NCI-H2227 treated with DMSO at 0.1 percent for 48 hours (cell line): ENCODE results near the gene NPSR1.
"Not testable (repeated sequence)": the region's sequence is repeated elsewhere in the genome, so short reads cannot be mapped to it uniquely, and the experiment has no call there.

ENCODE experiments used
- DNase-seq: peaks from one replicate; lab custom pipeline; 2025; lab: John Stamatoyannopoulos, UW

The NPSR1 gene

DNA sequence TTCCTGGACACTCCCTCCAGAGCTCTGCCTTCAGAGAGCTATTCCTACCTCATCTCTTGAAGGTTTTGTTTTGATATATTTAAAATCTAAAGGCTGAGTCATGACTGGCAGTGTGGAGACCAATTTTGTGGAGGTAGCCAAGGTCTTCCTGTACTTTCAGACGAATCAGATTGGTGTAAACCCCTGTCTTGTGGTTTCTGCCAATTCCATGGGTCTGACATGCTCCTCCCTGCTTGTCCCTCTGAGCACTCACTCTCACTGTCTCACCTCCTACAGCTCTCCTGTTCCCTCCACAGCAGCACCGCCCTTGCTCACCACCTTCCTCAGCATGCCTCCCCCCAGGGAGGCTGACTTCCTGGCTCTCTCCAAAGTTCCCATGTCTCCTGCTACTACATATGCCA lies 179.8 kb downstream of the NPSR1 start:
- no peak for DNase-seq

DNA sequence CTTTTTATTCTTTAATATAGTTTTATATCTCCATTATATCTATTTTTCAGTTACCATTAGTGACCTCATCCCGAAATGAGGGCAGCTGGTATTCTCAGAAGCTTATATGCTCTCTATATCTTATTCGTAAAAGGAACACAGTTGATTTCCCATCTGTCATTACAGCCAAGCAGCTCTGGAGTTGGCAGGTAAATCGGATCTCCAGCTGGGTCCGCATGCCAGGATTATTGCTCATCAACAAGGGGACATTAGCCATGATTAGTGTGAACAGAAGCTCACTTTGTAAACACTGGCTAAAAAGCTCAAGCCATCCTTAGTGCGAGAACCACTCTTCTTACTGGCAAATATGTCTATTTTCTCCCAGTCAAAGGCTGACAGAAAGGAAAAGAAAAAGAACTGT lies 180.3 kb downstream of the NPSR1 start:
- no peak for DNase-seq

DNA sequence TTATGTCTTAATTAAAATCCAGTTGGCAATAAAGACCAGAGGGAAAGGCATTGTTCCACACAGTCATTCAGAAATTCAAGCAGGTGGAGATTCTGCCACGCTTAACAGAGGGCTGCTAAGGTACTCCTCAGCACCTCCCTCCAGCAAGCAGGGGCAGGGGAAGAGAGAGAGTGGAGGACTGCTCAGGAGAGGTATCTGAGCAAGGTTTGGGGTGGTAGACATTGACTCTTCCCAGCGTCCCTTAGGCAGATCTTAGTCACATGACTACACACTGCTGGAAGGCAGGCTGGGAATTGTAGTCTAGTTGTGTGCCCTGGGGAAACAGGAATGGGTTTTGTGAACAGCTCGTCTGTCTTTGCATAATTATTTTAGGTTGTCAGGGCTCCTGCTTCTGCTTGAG lies 181.6 kb downstream of the NPSR1 start:
- DNase-seq: no peak

DNA sequence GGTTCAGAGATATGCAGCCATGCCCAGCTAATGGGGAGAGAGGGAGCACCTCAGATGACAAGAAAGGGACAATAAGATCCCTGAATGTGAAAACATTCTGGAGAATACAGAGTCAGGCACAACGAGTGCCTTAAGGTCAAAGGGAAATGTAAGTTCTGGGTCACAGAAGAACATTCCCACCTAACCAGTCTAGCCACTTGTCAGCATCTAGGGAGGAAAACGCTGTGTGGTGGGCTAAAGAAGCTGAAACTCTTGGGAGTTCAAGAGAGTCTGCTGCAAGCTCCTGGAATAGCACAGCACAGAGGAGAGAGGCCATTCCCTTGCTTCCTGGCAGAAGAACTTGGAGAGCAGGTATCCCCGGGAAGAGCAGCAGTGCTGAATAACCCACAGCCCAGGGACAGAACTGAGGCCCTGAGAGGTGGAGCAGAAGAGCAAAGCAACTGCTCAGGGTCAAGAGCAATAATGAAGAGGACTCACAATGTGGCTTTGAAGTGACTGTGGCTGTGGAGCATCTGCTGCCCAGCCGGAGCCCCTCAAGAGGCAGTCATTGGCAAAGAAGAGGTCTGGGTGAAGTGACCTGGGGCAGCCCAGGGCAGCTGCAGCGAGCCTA lies 182.3 kb downstream of the NPSR1 start:
- DNase-seq: no peak

DNA sequence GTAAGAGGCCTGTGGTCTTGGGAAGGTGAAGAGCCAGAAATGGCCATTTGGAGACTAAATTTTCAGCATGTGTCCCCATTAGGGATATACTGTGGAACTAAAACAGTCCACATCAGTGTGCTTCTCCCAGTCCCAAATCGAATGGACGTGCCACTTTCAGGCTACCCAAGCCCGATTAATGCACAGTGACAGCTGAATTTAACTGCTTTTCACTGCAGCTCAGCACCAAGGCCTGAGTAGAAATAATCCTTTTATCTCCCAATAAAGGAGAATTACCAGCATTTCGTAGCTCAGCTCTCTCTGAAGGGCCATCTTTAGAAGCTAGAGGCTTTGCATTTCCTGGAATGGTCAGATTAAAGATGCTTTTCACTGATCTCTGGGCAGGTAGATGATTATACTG lies 183.3 kb downstream of the NPSR1 start:
- no peak for DNase-seq

DNA sequence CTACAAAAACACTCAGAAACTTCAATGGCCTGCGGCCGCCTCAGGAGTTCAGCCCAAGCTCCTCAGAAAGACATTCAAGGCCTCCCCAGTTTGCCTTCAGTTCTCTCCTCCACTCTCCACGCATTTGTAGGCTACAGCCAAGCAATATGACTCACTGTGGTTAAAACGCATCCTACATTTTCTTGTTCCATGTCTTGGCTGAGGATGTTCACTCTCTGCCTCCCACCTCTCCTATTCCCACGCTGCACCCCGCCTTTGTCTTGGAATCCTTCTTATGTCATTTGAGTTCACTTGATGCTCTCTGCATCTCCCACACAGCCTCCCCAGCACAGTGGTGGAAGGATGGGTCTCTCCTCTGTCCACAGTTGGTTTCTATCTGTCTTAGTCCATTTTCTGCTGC lies 184.8 kb downstream of the NPSR1 start:
- DNase-seq: no peak

DNA sequence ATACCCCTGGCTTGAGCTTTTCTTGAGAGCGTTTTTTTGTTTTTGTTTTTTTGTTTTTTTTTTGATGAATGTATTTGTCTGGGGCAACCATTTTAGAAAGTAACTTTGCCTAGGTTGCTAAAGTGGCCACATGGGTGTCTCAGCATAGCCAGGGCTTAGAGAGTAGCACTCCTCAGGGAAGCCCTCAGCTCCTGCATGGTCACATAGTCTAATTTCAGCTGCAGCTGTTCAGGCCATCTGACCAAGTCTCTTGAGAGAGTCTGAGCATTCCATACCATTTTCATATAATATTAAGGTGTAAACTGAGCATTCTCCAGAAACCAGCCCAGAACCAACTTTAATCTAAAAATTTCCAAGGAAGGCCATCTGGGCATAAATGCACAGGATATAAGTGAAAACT lies 186.4 kb downstream of the NPSR1 start:
- DNase-seq: no peak

DNA sequence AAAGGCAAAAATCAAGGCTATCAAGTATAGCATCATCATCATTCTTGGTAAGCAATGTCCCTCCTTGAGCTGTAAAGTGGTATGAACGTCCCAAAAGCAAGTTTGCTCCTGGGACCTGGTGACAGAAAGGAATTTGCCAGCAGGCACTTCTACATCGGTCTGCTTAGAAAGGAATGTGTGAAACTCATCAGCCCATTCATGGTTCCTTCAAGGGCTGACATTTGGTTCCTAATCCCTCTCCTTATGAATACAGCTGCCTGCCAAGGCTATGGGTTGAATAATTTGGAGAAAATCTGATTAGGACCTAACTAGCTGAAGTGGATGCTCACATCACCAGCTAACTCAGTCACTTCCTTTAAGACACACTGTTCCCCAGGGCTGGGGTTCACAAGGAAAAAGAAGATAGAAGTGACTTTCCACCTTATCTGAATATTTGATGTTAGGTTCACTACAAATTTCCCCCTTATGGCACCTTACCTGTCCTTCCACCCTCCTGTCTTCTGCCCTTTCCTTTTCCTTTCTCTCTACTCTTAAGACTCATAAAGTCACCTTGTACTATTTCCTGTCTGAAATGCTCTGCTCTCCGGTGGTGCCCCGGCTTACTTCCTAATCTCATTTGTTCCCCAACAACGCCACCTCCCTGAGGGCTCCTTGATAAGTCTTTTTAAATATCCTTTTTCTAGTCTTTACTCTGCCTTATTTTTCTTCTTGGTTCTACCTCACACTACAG lies 187.1 kb downstream of the NPSR1 start:
- no peak for DNase-seq

DNA sequence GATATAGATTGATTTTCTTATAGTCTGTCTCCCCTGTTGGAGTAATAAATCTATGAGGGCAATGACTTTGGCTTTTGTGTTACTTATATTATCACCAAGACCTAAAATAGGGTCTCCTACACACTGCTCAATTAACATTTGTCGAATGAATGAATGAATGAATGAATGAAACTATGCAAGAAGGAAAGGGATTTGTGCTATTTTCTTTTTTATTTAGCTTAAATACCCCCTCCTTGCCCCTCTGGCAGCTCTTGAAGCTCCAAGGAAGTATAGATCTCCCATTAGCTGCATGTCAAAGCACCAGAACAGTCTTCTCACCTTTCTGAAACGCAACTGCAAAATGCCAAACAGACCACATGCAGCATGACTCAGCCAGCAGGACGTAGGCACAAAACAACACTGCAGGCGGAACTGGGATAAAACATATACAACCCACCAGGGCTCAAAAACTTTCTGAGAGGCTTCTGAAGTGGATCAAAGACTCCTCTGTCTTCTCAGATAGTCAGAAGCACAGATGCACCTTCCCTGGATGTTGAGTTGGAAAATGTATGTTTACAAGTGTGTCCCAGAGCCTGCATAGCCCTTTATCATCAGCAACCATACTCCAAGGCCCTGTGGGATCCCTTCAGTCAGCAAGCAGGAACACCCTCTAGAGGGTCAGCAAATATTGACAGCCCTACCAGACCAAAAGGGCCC lies 187.8 kb downstream of the NPSR1 start:
- no peak for DNase-seq

DNA sequence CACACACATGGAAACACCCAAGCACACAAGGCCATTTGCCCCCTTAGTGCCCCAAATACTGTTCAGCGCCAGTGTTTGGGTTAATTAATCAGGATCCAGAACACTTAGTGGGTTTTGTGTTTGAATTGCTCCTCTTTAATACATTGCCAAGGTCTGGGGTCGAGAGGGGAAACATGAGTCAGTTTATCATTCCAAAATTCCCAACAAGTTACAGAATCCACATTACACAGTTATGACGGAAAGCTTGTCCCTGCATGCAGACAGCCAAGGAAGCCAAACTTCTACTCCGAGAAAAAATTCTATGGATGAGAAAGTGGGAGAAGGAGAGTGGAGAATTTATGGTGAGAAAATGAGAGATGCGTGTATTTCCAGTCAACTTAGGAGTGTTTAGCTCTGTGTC lies 189.0 kb downstream of the NPSR1 start:
- no peak for DNase-seq

DNA sequence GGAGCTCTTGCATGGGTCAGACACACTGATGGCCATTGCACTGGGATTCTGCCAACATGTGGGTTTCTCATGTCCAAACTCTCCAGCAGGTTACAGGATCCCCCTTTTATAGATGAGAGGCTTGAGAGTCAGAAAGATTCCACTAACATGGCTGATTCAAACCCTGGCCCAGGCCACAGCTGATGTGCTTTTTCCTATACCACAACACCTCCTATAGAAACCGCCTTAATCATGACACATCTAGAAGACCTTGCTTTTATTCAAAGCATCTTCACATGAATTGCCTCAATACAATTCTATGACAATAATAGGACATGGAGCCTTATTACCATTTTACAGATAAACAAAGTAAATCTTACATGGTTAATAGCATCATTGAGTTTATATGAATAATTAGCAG lies 190.7 kb downstream of the NPSR1 start:
- no peak for DNase-seq

DNA sequence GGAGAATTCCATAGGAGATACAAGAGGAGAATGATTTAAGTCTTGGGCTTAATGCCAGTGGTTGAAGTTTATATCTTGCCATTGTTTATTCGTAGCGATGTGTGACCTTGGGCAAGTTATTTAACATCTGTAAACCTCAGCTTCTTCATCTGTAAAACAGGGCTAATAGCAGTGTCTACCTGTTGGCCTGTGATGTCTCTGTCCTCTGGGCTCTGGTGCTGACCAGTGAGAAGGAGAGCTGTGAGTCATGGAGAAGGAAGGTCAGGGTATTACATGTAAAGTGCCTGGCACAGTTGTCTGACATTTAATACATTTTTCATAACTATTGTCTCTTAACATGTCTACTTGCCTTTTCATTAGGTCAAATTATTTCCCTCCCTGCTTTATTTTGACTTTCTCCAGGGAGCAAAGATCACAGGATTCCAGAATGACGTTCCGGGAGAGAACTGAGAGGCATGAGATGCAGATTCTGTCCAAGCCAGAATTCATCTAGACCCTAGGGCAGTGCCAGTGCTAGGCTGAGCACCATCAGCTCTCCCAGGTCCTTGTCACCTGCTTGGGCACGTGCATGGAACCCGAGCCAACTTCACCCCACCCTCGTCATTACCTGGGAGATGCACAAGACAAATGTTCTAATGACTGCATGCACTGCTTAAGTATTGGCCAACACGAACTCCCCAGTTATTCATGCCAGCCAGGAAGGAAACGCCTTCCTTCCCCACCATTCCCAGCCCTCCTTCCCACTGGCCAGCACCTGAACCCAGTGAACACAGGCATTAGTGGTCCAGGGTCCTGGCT lies 191.3 kb downstream of the NPSR1 start:
- no peak for DNase-seq

DNA sequence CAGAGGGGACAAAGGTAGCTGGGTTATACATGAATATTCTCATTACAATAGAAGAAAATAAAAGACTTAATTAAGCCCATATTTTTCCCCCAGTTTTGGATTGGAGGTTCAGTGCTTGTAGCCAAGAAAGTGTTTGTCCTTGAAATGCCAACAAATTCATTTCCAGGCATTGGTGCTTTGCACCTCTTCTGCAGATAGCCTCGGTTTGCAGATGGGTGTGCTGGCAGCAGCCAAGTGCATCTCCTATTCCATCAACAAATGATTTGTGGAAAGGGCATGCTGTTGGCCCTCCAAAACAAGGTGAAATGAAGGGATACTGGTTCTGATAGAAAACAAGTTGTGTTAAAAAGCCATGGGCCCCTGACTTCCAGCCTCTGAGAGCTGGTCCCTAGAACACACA lies 192.0 kb downstream of the NPSR1 start:
- DNase-seq: no peak

DNA sequence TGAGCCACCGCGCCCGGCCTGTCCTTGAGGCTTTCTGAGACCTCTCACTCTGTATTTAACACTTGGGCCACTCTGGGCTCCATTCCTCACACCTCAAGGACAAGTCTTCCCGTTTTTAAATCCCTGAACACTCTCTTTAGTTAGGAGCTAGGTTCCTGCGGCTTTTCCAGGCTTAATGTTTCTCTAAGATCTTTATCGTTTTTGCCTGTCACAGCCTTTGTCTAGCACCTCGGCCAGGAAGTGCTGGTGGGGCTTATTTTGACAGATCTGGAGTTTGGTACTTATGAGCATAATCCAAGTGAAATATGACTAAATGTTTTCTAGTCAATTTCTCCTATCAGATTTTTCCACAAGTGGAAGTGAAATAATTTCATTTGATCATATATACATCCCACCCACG lies 192.7 kb downstream of the NPSR1 start:
- no peak for DNase-seq

DNA sequence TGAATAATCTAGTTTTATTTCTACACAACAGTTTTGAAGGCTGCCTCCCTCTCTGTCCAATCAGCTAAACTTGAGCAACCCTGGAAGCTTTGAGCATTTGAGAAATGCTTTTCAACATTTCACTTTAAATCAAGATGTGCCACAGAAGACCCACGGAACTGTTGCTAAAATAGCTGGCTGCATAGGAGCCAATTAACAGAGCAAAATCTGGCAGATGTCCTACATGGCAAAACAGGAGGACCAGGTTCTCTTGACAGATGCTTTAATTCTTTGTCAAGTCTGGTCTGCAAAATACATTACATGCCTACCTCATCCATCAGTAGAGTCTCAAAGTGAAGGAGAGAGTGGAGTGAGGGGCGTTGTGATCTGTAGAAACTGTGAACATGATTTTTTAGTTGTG lies 193.4 kb downstream of the NPSR1 start:
- no peak for DNase-seq

DNA sequence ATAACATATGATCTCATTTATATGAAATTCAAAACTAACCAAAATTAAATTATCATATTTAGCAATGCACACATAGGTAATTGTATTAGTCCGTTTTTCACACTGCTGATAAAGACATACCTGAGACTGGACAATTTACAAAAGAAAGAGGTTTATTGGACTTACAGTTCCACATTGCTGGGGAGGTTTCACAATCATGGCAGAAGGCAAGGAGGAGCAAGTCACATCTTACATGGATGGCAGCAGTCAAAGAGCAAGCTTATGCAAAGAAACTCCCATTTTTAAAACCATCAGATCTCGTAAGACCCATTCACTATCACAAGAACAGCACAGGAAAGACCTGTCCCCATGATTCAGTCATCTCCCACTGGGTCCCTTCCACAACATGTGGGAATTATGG lies 200.4 kb downstream of the NPSR1 start:
- not testable (repeated sequence) for DNase-seq

DNA sequence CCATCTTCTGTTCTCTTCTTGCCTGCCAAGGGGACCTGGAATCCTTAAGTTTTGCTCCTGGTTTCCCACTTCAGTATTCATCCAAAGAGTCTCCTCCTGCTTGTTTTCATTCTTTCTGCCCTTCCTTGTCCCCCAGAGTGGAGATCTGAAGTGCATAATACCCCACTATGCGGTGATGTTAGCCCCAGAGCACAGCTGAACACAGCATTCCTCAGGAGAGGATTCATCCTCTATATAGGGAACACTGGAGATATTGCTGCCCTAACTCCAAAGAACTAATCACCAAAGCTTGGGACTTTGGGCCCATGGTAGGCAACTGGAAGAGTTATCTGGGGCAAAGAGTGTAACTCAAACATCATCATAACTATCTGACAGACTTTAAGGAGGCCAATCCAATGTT lies 201.3 kb downstream of the NPSR1 start:
- DNase-seq: not testable (repeated sequence)

DNA sequence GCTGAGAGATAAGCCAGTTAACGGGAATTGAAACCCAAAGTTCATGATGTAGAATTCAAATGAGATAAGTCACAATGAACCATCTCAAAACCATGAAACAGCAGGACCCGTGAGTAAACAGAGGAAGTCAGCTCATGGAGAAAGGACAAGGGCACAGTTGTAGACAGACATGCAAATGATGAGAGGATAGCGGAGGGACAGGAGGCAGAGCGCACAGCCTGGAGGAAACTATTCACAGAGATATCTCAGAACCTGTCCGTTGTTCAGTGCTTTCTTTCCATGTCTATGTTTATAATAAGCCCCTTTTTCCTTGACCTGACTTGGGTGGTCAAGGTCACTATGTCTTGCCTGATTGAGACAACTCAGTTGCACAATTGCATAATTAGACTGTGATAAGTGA lies 208.2 kb downstream of the NPSR1 start:
- DNase-seq: not testable (repeated sequence)

DNA sequence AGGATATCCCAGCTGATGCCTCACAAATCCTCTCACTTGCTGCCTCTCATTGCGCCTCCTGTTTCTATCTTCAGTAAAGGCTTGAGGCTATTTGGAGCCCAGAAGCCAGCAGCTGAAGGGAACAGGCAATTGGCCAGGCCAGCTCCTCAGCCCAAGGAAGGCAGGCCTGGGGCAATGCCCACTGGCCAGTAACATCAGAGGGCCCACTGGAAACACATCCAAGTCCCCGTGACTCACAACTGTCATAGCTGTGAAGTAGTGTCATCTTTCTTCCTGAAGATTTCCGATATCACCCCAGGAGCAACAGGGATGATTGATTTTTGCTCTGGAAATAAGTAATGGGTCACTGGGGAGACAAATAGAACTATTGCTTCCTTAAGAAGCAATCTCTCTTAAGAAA lies 209.3 kb downstream of the NPSR1 start:
- DNase-seq: not testable (repeated sequence)

DNA sequence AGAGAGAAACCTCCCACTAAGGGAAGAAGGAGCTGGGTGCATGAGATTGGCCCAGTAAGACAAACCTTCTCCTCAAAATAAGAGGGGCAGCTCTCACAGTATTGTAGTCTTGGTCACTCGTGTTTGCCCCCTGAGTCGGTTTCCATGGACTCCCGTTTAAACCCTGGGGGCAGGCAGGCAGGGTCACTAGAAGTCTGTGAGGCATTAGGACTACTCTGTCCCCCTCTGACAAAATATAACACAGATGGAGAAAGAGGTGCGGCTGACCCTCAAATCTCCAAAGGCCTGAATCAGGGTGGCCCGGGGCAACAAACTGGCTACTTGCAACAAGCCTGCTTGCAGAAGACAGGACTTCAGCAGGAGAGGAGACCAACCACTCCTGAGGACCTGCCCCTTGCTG lies 210.6 kb downstream of the NPSR1 start:
- not testable (repeated sequence) for DNase-seq

DNA sequence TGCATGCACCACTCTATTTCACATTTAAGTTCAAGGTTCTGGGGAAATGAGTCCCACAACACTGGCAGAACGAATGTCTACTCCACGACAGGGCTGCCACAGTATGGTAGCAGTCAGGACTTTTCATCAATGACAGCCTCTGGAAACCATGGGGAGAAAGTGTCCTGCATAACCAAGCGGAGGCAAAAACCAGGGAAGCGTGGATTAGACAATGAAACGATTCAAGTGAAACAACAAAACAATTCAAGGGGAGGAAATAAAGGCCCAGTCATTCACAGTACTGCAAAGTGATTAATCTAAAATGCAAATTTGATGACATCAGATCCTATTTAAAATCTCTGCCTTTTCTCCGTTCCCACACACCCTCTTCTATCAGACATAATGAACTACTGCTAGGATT lies 211.0 kb downstream of the NPSR1 start:
- no peak for DNase-seq

DNA sequence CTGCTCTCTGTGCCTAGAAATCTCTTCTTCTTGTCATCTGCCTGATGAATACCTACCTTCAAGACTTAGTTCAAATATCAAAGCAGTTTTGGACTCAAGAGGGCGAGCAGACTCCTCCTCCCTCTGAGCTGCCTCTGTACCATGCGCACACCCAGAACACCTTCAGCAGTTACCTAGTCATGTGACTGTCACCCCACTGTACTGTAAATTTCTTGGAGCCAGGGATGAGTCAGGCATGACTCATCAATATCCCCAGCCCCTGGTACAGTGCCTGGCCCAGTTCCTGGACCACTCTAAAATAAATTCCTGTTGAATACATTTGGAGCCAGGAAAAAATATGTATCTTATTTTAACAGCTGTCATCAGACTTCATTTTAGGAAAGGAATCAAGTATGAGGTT lies 212.0 kb downstream of the NPSR1 start:
- not testable (repeated sequence) for DNase-seq

DNA sequence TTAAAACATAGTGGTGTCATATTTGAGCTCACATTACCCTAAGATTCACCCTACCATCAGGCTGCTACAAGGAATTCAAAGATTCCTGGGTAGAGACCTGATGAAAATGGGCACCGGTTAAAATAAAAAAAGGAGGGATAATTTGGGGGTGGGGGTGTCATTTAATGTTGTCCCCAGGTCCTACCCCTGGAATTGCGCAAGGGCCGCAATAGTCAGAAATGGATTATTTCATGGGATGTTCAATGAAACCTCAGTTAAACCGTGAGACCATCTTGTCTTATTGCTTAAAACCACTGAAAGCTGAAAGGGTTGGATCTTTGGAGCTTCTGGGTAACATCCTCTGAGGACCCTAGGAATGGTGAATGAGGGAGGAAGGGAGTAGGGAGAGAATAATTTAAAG lies 216.3 kb downstream of the NPSR1 start:
- DNase-seq: not testable (repeated sequence)
